Colonic mucosa (tissue), 4 donors: ENCODE results near the gene TRPV4. TPM values are rescaled to one million over a fixed set of nuclear protein-coding genes. Genes with fewer than 3 reads are reported as not detected.

Experiments used
- DNase-seq: peaks from one replicate; pipeline ENCODE4 v3.0.0-alpha.2; 2020
- H3K27ac ChIP-seq: fragments of 200-600 bp; one replicate; pipeline ENCODE4 v1.8.0; 2021
- H3K27me3 ChIP-seq: fragments of 200-600 bp; one replicate; pipeline ENCODE4 v1.8.0; 2021
- H3K36me3 ChIP-seq: fragments of 200-600 bp; one replicate; pipeline ENCODE4 v1.8.0; 2021
- H3K4me1 ChIP-seq: fragments of 200-600 bp; one replicate; pipeline ENCODE4 v1.8.0; 2021; ENCODE audit warnings: mild to moderate bottlenecking
- H3K4me3 ChIP-seq: fragments of 200-600 bp; one replicate; pipeline ENCODE4 v1.8.0; 2021
- H3K9ac ChIP-seq, 2 donors: one replicate each; pipeline ENCODE4 v1.7.0; 2013; ENCODE audit warnings: control low read depth in 2 of 2, low read depth in 2 of 2, low read length in 2 of 2
- H3K9me3 ChIP-seq: fragments of 200-600 bp; one replicate; pipeline ENCODE4 v1.8.0; 2021
- intact Hi-C: fragments of 100-400 bp; cut with DNase I; formaldehyde crosslinking; loops from one replicate; pipeline ENCODE4 v1.14.1; 2022
- total RNA-seq, 2 donors: library from RNA; stranded (reverse); fragmentation: NEBNext Ultra II Directional in 1 of 2; extraction: Animal tissue kit (Norgen Biotek cat#: 25700) in 1 of 2; gene quantifications; one replicate each; pipeline ENCODE4 v1.2.1, GENCODE V29; 2021
- TF ChIP-seq, protein P1 (sequence below): fragments of 200-600 bp; IDR thresholded peaks from one replicate; pipeline ENCODE4 v1.8.0; 2022; ENCODE audit warnings: antibody characterized with exemption, mild to moderate bottlenecking
- donor health status: healthy.
- donor health status: DM: no; HTN: no; CAD: no.
- donor health status: DM: no; HTN: no; CAD: no.

Gene TRPV4
- total RNA-seq, 2 donors from 2014 or later = 0.10 to 0.32 TPM

- DNase-seq = no peak
- H3K9me3 ChIP-seq = no peaks in the 10 kb centered on the region
- TF ChIP-seq, protein P1, sequence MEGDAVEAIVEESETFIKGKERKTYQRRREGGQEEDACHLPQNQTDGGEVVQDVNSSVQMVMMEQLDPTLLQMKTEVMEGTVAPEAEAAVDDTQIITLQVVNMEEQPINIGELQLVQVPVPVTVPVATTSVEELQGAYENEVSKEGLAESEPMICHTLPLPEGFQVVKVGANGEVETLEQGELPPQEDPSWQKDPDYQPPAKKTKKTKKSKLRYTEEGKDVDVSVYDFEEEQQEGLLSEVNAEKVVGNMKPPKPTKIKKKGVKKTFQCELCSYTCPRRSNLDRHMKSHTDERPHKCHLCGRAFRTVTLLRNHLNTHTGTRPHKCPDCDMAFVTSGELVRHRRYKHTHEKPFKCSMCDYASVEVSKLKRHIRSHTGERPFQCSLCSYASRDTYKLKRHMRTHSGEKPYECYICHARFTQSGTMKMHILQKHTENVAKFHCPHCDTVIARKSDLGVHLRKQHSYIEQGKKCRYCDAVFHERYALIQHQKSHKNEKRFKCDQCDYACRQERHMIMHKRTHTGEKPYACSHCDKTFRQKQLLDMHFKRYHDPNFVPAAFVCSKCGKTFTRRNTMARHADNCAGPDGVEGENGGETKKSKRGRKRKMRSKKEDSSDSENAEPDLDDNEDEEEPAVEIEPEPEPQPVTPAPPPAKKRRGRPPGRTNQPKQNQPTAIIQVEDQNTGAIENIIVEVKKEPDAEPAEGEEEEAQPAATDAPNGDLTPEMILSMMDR = no peak
- H3K27ac ChIP-seq = no peak overlapping the region
- H3K27me3 ChIP-seq = peaks cover 7% of the 10 kb centered on the region
- no peaks in the 10 kb centered on the region for H3K4me1 ChIP-seq
- no peak overlapping the region for H3K4me3 ChIP-seq
- intact Hi-C loops = no loop called here
- no peaks in the 10 kb centered on the region for H3K36me3 ChIP-seq
- H3K9ac ChIP-seq = no peak overlapping the region
These were observed 3.7 kb upstream of the TRPV4 start for GRCh38 chr12:109836916-109837315.

DNA sequence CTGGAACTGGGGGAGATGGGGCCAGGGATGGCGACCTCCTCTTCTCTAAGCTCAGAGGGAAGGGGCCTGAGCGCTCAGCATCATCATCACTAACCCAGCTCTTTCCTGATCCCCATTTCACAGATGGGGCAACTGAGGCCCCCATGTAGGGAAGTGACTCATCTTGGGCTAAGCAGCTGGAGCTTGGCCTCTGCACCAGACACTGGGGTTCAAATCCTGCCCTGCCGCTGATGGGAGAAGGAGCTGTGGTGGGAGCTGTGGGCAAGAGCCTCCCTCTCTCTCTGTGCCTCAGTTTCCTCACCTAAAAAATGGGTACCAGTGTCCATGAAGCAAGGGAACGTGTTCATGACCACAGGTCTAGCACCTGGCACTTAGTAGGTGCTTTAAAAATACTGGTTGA is 2.6 kb upstream of the TRPV4 start:
- Histone ChIP-seq H3K4me1 (no peaks in the 10 kb centered on the region), H3K9me3 (no peaks in the 10 kb centered on the region), H3K27ac (no peak overlapping the region), H3K36me3 (no peaks in the 10 kb centered on the region), H3K27me3 (peaks cover 7% of the 10 kb centered on the region), H3K4me3 (no peak overlapping the region), H3K9ac (no peak overlapping the region)
- no peak for DNase-seq
- intact Hi-C loops = no loop called here
- TF ChIP-seq, protein P1 = no peak

DNA sequence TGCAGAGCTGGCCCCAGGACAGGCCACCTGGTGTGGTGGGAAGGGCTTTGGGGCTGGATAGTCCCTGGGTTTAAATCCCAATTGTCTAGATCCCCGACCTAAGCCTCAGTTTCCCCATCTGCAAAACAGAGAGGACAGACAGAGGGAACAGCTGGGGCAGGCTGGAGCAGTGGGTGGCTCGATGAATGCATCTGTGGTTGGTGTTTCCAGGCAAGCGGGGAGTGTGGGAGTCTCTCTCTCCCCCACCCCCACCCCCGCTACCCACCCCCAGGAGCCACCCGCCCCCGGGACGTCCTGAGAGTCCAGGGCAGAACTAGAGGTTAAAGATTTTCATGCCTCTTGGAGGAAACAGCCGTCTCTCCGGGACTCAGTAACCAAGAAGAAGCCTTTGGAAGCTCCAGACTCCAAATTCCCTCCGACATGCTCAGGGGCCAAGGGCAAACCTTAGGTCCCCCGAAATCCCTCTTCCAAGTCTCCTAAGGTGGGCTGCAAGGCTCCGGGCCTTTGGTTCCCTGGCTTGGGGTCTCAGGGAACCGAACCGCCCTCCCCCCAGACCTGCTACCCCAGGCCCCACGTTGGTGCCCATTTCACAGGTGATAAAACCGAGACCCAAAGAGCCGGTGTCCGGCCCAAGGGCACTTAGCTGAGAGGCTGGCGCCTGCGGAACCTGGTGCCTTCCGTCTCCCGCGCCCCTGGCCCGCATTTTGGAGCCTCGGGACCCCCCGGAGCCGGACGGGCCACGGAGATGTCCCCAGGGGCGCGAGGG is 474 bp downstream of the TRPV4 start:
- intact Hi-C loops = no loop called here
- Histone ChIP-seq H3K27ac (no peak overlapping the region), H3K27me3 (peaks cover 7% of the 10 kb centered on the region), H3K9ac (peak overlapping the region; percentile 46 to 50), H3K36me3 (no peaks in the 10 kb centered on the region), H3K4me1 (no peaks in the 10 kb centered on the region), H3K9me3 (no peaks in the 10 kb centered on the region), H3K4me3 (peak overlapping the region; percentile 26)
- no peak for DNase-seq
- TF ChIP-seq, protein P1 = no peak

- H3K4me3 ChIP-seq = no peak overlapping the region
- H3K36me3 ChIP-seq = no peaks in the 10 kb centered on the region
- DNase-seq = no peak
- TF ChIP-seq, protein P1 = no peak
- H3K27ac ChIP-seq = no peak overlapping the region
- no peak overlapping the region for H3K9ac ChIP-seq
- intact Hi-C loops = no loop called here
- peaks cover 7% of the 10 kb centered on the region for H3K27me3 ChIP-seq
- no peaks in the 10 kb centered on the region for H3K4me1 ChIP-seq
- no peaks in the 10 kb centered on the region for H3K9me3 ChIP-seq
These were observed 1.3 kb downstream of the TRPV4 start for GRCh38 chr12:109831929-109832328.

GRCh38 chr12:109831365-109831764 is 1.8 kb downstream of the TRPV4 start:
- no peak overlapping the region for H3K4me3 ChIP-seq
- TF ChIP-seq, protein P1 = no peak
- H3K27ac ChIP-seq = no peak overlapping the region
- peaks cover 7% of the 10 kb centered on the region for H3K27me3 ChIP-seq
- DNase-seq = no peak
- intact Hi-C loops = no loop called here
- H3K36me3 ChIP-seq = no peaks in the 10 kb centered on the region
- no peaks in the 10 kb centered on the region for H3K9me3 ChIP-seq
- no peaks in the 10 kb centered on the region for H3K4me1 ChIP-seq
- no peak overlapping the region for H3K9ac ChIP-seq
